IPS-15b (cell line): Measurements from ENCODE around the gene ARF1.

Experiments used
- H3K27me3 ChIP-seq: one replicate; pipeline ENCODE4 v1.6.1; 2013; ENCODE audit warnings: low read length; ENCODE audit not compliant: control insufficient read depth, insufficient read depth
- H3K36me3 ChIP-seq: one replicate; pipeline ENCODE4 v1.6.1; 2013; ENCODE audit warnings: low read length; ENCODE audit not compliant: control insufficient read depth, insufficient read depth
- H3K4me1 ChIP-seq: one replicate; pipeline ENCODE4 v1.6.1; 2013; ENCODE audit warnings: mild to moderate bottlenecking, low read length; ENCODE audit not compliant: control insufficient read depth, insufficient read depth
- H3K4me3 ChIP-seq: one replicate; pipeline ENCODE4 v1.5.1; 2013; ENCODE audit warnings: low read depth, low read length
- H3K9ac ChIP-seq: one replicate; pipeline ENCODE4 v1.6.1; 2013; ENCODE audit warnings: low read depth, mild to moderate bottlenecking, low read length
- H3K9me3 ChIP-seq: one replicate; pipeline ENCODE4 v1.6.1; 2013; ENCODE audit warnings: mild to moderate bottlenecking, low read length; ENCODE audit not compliant: control insufficient read depth, insufficient read depth

ARF1 gene

DNA sequence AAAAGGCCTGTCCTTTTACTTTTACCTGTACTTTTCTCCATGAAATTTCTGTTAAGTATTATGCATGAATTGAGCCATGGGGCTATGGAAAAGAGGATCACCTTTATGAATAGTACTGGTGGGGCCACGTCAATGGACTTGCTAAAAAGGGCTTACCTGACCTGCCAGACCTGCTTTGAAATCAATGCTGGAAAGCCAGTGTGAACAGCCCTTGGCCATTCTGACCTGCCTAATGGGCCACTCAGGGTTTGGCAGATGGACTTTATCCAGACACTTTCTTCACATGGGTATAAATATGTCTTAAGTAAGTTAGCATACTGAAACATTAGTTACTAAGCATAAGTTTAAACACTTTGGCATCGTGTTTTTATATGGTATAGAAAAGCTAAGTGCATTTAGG is 49.3 kb downstream of the ARF1 start:
- no peak overlapping the region for H3K9ac ChIP-seq
- peaks cover 18% of the 10 kb centered on the region for H3K27me3 ChIP-seq
- H3K9me3 ChIP-seq, result no peaks in the 10 kb centered on the region
- H3K4me3 ChIP-seq, result no peak overlapping the region
- no peaks in the 10 kb centered on the region for H3K4me1 ChIP-seq
- H3K36me3 ChIP-seq, result no peaks in the 10 kb centered on the region

DNA sequence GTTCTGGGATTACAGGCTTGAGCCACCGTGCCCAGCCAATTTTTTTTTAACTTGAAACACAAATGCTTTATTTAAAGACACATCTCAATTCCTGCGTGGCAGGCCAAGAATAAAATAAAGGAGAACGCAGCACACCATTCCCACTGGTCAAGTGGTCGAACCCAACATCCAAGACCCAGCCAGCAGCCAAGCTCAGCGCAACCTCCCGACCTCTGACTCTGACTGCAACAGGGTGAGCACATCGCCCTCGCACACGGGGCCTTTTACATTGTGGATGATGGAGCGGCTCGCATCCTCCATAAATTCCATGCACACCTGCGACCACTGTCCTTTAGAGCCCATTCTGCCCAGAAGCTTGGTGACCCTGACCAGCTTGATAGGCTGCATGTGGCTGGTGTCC is 52.1 kb downstream of the ARF1 start:
- H3K4me3 ChIP-seq, result no peak overlapping the region
- H3K9me3 ChIP-seq, result no peaks in the 10 kb centered on the region
- H3K27me3 ChIP-seq, result peaks cover 21% of the 10 kb centered on the region
- H3K4me1 ChIP-seq, result no peaks in the 10 kb centered on the region
- no peaks in the 10 kb centered on the region for H3K36me3 ChIP-seq
- no peak overlapping the region for H3K9ac ChIP-seq

DNA sequence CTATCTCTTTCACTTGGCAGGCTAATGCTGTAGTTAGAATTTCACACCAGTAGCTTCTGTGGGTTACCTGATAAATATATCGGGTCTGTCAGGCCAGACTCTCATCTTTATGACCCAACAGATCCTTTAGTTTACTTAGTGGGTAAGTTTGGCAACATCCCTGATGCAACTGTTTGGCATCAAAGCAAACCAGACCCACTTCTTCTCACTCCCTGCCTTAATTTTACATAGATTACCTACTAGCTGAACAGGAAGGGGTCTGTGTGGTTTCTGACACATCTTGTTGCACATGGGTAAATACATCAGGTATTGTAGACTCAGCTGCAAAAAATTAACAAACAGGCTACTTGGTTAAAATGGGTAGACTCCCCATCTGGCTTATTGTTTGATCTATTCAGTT is 54.4 kb downstream of the ARF1 start:
- Histone ChIP-seq H3K36me3 (no peaks in the 10 kb centered on the region), H3K27me3 (peaks cover 18% of the 10 kb centered on the region), H3K9ac (no peak overlapping the region), H3K4me1 (no peaks in the 10 kb centered on the region), H3K4me3 (no peak overlapping the region), H3K9me3 (no peaks in the 10 kb centered on the region)

DNA sequence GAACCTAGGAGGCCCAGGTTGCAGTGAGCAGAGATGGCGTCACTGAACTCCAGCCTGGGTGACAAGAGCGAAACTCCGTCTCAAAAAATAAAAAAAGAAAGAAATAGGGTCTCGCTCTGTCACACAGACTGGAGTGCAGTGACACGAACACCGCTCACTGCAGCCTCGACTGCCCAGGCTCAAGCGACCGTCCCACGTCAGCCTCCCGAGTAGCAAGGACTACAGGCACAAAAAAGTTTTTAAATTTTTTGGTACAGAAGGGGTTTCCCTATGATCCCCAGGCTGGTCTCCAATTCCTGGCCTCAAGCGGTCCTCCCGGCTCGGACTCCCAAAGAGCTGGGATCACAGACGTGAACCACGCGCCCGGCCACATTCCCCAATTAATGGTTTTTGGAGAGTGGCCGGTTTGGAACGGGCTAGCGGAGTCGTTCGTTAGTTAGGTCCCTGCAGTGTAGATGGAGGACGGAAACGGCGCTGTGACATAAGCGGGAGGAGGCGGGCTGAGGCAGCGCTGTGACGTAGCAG is 57.0 kb downstream of the ARF1 start:
- H3K36me3 ChIP-seq, result no peaks in the 10 kb centered on the region
- no peaks in the 10 kb centered on the region for H3K4me1 ChIP-seq
- peaks cover 18% of the 10 kb centered on the region for H3K27me3 ChIP-seq
- H3K4me3 ChIP-seq, result peak overlapping the region; percentile 52
- no peak overlapping the region for H3K9ac ChIP-seq
- H3K9me3 ChIP-seq, result no peaks in the 10 kb centered on the region

DNA sequence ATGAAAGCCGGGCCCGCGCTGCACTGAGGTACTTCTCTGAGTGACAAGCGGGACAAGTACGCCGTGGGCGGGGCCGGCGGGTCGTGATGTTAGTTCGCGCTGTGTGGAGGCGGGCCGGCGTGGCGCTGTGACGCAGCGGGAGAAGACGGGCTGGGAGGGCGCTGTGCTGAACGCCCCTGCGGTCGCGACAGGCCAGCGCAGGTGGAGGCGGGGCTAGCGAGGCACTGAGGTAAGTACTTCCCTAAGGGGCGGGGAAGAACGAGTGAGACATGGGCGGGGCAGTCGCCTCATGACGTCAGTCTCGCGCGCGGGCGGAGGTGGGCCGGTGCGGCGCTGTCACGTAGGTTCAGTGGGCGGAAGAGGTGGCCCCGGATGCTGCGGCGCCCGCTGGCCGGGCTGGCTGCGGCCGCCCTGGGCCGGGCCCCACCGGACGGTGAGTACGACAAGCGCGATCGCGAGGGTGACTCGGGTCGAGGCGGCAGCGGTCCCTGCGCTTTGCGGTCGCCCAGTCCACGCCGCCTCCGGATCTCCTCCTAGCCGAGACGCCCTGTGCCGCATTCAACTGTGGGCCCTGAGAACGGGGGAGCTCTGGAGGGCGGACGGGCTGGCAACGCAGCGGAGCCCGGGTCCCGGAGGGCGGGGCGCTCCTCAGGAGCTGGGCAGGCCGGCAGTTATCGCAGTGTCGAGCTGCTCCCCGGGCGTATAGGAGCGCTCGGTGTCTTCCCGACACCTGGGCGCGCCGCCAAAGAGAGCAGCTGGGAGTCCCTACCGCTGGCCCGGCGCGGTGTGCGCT is 57.6 kb downstream of the ARF1 start, which contains the start of gene GUK1:
GUK1 (plus strand) TSS at position 349 of the 793 bp plus-strand sequence; CDS start at position 373, 24 bp downstream.
- peak within 1 kb of the TSS; percentile 12 for H3K9ac ChIP-seq
- peak within 1 kb of the TSS; percentile 75 for H3K4me3 ChIP-seq
- peaks cover 13% of the 10 kb centered on the region for H3K27me3 ChIP-seq
- H3K36me3 ChIP-seq, result no peaks in the 10 kb centered on the region
- H3K9me3 ChIP-seq, result no peaks in the 10 kb centered on the region
- H3K4me1 ChIP-seq, result no peaks in the 10 kb centered on the region

DNA sequence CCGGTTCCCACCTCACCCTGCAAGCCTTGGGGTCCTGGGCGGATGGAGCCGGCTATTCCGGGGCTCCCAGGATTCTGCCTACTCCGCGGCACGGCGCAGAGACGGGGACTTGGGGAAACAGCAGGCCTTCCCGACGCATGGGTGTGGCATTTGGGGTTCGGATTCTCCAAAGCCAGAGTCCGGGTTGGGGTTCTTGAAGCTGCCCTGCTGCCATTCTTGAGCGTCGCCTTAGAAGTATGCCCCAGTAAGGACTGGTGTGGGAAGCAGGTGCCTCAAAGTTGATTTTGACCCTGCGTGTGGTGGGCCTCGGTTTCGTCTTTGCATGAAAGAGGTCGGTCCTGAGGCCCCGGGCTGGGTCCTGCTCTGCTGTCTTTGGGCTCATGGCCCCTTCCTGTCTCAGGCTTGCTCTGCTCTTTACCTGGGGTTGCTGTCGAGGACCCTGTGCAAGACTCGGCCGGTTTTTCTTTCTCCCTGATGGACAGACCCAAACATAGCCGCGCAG is 58.3 kb downstream of the ARF1 start:
- H3K36me3 ChIP-seq, result no peaks in the 10 kb centered on the region
- peaks cover 8% of the 10 kb centered on the region for H3K27me3 ChIP-seq
- no peaks in the 10 kb centered on the region for H3K9me3 ChIP-seq
- peak overlapping the region; percentile 75 for H3K4me3 ChIP-seq
- no peaks in the 10 kb centered on the region for H3K4me1 ChIP-seq
- H3K9ac ChIP-seq, result peak overlapping the region; percentile 12

DNA sequence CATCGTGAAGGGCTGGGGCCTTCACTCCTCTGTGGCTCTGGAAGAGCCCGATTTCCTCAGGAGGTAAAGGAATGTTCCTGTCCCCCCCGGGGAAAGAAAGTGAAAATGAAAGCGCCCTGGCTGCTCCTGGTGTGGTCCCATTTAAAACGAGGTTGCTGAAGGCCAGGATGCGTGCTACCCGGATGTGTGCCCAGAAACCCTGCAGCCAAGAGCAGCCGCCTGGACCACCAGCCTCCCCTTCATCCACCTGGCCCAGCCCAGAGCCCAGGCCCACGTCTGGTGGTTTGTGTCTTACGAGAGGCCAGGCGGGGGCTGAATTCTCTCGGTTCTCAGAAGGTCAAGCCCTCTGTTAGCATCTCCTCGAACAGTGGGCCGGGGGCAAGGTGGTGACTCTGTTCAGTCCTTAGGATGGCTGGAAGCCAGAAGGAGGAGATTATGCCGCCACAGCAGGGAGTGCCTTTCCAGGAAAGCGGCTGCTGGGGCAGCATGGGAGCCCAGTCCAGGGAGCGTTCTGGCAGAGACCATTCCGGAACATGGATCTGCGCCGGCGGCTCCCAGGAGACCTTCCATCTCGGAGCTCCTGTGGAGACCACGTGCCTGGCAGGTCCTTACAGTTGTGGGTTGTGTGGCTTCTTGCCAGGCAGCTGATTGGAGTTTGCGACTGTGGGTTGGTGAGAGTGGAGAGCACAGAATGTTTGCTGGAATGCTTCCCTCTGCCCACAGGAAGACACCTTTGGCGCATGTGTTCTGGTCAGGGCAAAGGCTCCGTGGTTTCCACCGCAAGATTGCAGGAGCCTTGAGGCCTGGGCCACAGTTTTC is 58.9 kb downstream of the ARF1 start:
- Histone ChIP-seq H3K27me3 (peaks cover 7% of the 10 kb centered on the region), H3K4me3 (peak overlapping the region; percentile 75), H3K9ac (no peak overlapping the region), H3K36me3 (no peaks in the 10 kb centered on the region), H3K4me1 (no peaks in the 10 kb centered on the region), H3K9me3 (no peaks in the 10 kb centered on the region)

DNA sequence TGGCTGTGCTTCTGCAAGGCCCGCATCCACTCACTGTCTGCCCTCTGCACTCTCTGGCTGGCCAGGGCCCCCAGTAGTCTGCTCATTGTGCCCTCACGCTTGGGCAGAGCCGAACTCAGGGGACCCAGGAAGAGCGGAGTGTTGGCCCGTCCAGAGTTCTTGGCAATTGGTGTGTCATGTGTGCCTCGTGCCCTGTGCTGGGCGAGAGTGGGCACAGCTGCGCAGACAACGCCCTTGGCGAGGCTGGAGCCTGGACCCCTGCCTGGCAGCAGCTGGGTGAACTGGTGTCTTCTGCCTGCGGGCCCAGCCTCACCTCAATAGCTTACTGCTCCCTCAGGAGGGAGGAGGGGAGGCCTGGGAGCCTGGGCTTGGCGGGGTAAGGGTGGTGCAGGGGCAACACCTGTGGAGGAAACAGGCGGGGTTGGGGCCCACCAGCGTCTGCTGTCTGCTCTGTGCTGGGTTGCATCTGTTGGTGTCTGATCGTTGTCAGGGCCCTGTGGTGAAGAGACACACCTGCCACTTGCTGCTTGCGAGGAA is 59.7 kb downstream of the ARF1 start:
- Histone ChIP-seq H3K4me3 (no peak overlapping the region), H3K4me1 (no peaks in the 10 kb centered on the region), H3K27me3 (peaks cover 1% of the 10 kb centered on the region), H3K9ac (no peak overlapping the region), H3K9me3 (no peaks in the 10 kb centered on the region), H3K36me3 (no peaks in the 10 kb centered on the region)

DNA sequence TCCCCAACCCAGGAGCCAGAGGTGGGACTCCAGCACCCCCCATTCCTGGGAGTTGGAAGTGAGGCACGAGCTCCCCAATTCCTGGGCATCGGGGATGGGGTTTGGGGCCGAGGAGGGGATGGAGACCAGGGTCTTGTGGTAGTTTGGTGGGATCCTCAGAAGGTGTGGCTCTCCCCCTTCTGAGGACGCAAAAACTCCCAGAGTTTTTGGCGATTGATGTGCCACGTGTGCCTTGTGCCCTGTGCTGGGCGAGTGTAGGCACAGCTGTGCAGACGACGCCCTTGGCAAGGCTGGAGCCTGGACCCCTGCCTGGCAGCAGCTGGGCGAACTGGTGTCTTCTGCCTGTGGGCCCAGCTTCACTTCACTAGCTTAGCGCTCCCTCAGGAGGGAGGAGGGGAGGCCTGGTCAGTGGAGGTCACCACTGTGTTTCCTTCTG is 60.2 kb downstream of the ARF1 start:
- H3K9ac ChIP-seq, result no peak overlapping the region
- no peaks in the 10 kb centered on the region for H3K27me3 ChIP-seq
- no peaks in the 10 kb centered on the region for H3K4me1 ChIP-seq
- H3K9me3 ChIP-seq, result no peaks in the 10 kb centered on the region
- H3K36me3 ChIP-seq, result no peaks in the 10 kb centered on the region
- H3K4me3 ChIP-seq, result no peak overlapping the region

DNA sequence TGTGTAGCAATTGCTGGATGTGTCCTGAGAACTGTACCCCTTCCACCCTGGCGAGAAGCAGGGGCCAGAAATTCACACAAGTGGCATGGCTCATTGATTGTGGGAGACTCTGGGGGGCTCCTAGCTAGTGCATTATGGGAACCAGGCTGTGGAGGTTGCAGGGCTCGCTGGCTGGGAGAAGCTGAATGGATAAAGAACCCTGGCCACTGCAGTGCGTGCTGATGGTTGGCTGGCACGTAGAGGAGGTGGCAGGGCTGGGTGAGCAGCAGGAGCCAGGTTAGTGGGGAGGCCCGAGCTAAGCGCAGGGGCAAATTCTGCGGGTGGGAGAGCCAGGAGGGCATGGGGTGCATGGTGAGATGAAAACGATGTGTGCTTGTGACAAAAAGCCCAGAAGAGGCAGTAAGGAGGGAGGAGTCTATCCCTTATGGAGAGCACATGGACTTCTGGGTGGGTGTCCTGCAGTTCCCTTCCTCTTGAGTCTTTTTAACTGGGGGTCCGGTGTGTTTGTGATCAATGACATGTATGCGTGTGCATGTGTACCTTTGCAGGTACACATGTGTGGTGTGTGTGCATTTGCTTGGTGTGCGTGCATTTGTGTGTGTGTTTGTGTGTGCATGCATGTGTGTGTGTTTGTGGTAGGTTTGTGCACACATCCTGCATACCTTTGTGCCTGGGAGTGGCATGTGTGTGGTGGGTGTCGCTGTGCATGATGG is 61.1 kb downstream of the ARF1 start:
- Histone ChIP-seq H3K4me3 (no peak overlapping the region), H3K27me3 (no peaks in the 10 kb centered on the region), H3K4me1 (no peaks in the 10 kb centered on the region), H3K9ac (no peak overlapping the region), H3K9me3 (no peaks in the 10 kb centered on the region), H3K36me3 (no peaks in the 10 kb centered on the region)
